ENCODE data around the gene TIE1. TPM values are rescaled to one million over a fixed set of nuclear protein-coding genes. Genes with fewer than 3 reads are reported as not detected.

TIE1 gene
- total and polyA plus RNA-seq, 9 of the 15 experiments (the other 6 are each of a cell fraction or from before 2014, with no cell fraction given), result 0.07 to 0.49 (median 0.14) TPM; not detected in 4

DNA sequence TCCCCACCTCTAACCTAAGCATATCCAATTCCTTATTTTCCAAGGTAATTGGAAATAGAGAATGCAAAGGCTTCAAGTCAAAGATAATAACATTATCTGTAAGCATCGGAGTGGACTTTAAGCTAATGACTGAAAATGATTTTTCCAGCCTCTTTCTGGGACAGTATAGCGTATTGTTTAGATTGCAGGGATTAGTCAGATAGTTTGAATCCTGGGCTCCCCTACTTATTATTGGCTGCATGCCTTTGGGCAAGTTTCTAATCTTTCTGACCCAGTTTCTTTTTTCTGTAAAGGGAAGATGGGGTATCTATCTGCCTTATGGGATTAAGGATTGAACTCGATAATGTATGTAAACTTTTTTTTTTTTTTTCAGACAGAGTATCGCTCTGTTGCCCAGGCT, 56.5 kb downstream of the TIE1 start:
- ATAC-seq (no peak), FAIRE-seq (no peak), DNase-seq (ENCODE audit: extremely low read depth in 1 of 4, low spot score in 3 of 4) (no peak)
- H3K27me3 ChIP-seq (ENCODE audit: control insufficient read depth in 2 of 2, insufficient read depth in 2 of 2, low read length in 2 of 2), result no peaks in the 10 kb centered on the region
- intact Hi-C loops (cut with micrococcal nuclease), result no loop called here
- H3K4me2 ChIP-seq (ENCODE audit: insufficient read depth, low read length), result no peak overlapping the region
- H3K9me1 ChIP-seq (ENCODE audit: control insufficient read depth, insufficient read depth, low read length), result peaks cover 5% of the 10 kb centered on the region
- H3K36me3 ChIP-seq (ENCODE audit: control insufficient read depth, insufficient read depth, low read length), result peaks cover 30% of the 10 kb centered on the region
- BruUV-seq (replicated peaks), result no TSS peak
- POLR2A ChIA-PET, result interaction anchor here (1.2 kb wide), 1 partner anchor 52 kb away, joined by 3 read pairs; no protein-coding TSS in a partner anchor
- TF ChIP-seq, protein P1, sequence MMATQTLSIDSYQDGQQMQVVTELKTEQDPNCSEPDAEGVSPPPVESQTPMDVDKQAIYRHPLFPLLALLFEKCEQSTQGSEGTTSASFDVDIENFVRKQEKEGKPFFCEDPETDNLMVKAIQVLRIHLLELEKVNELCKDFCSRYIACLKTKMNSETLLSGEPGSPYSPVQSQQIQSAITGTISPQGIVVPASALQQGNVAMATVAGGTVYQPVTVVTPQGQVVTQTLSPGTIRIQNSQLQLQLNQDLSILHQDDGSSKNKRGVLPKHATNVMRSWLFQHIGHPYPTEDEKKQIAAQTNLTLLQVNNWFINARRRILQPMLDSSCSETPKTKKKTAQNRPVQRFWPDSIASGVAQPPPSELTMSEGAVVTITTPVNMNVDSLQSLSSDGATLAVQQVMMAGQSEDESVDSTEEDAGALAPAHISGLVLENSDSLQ (IDR thresholded peaks at IDR 0.05), result no peak
- TF ChIP-seq, protein P2, sequence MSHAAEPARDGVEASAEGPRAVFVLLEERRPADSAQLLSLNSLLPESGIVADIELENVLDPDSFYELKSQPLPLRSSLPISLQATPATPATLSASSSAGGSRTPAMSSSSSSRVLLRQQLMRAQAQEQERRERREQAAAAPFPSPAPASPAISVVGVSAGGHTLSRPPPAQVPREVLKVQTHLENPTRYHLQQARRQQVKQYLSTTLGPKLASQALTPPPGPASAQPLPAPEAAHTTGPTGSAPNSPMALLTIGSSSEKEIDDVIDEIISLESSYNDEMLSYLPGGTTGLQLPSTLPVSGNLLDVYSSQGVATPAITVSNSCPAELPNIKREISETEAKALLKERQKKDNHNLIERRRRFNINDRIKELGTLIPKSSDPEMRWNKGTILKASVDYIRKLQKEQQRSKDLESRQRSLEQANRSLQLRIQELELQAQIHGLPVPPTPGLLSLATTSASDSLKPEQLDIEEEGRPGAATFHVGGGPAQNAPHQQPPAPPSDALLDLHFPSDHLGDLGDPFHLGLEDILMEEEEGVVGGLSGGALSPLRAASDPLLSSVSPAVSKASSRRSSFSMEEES (CRISPR knock-in tag; IDR thresholded peaks at IDR 0.05), result no peak
- TF ChIP-seq ZNF175 (CRISPR knock-in tag; IDR thresholded peaks at IDR 0.05; ENCODE audit: low read depth) (no peak), RAD21 (CRISPR knock-in tag; conservative IDR thresholded peaks at IDR 0.05 in 1 of 2, IDR thresholded peaks at IDR 0.05 in 1 of 2) (no peak), STAT5A (IDR thresholded peaks at IDR 0.05; ENCODE audit: borderline replicate concordance, low read length) (no peak), ZNF212 (CRISPR knock-in tag; IDR thresholded peaks at IDR 0.05) (no peak), ZKSCAN3 (CRISPR knock-in tag; IDR thresholded peaks at IDR 0.05) (no peak), XRCC3 (IDR thresholded peaks at IDR 0.05) (no peak), MBD2 (IDR thresholded peaks at IDR 0.05; ENCODE audit: borderline replicate concordance, low read depth) (no peak), POU5F1 (IDR thresholded peaks at IDR 0.05; ENCODE audit: borderline replicate concordance, low read depth, low read length, partially characterized antibody) (no peak)
- TF ChIP-seq, protein P3, sequence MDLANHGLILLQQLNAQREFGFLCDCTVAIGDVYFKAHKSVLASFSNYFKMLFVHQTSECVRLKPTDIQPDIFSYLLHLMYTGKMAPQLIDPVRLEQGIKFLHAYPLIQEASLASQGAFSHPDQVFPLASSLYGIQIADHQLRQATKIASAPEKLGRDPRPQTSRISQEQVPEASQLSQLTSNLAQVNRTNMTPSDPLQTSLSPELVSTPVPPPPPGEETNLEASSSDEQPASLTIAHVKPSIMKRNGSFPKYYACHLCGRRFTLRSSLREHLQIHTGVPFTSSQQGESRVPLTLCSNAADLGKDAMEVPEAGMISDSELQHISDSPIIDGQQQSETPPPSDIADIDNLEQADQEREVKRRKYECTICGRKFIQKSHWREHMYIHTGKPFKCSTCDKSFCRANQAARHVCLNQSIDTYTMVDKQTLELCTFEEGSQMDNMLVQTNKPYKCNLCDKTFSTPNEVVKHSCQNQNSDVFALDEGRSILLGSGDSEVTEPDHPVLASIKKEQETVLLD (IDR thresholded peaks at IDR 0.05), result no peak
- no peaks in the 10 kb centered on the region; the same call in 1 of the 2 replicates for H4K20me1 ChIP-seq (replicated peaks; ENCODE audit: control insufficient read depth, insufficient read depth, low read length)
- WGBS (ENCODE audit: insufficient coverage, low coverage, missing lambda C conversion rate), result 74% methylated on average over 4 of the region's 4 CpGs
- CTCF ChIA-PET (ENCODE audit: low intra/inter-chr PET ratio), result interaction anchor here (1.7 kb wide), 1 partner anchor 119 kb away, joined by 9 read pairs; no protein-coding TSS in a partner anchor
- in situ Hi-C loops (cut with MboI), result no loop called here
- no peaks in the 10 kb centered on the region for H3K9me3 ChIP-seq (replicated peaks; ENCODE audit: control insufficient read depth, insufficient read depth, low read depth, low read length)
- no peak overlapping the region for H3K27ac ChIP-seq (ENCODE audit: extremely low read depth, low read depth, low read length)
- H2AFZ ChIP-seq (ENCODE audit: low read depth, low read length), result no peak overlapping the region
- peaks cover 25 to 27% of the 10 kb centered on the region in 2 experiments for H3K4me1 ChIP-seq (replicated peaks in 1 of 2; ENCODE audit: control insufficient read depth in 2 of 2, insufficient read depth in 2 of 2, low read length in 2 of 2)
- no peak overlapping the region for H3K9ac ChIP-seq (ENCODE audit: insufficient read depth in 1 of 2, low read depth in 2 of 2, low read length in 2 of 2)
- H3K4me3 ChIP-seq, result no peak overlapping the region
- peaks cover 31% of the 10 kb centered on the region for H3K79me2 ChIP-seq (ENCODE audit: control insufficient read depth, insufficient read depth, low read length)
